Liver (tissue), 3 donors: ENCODE data around the gene ATXN7L1.

Experiments
- CTCF ChIP-seq: fragments of 150-350 bp; IDR thresholded peaks from 2 replicates; pipeline ENCODE4 v1.5.1; 2017; ENCODE audit warnings: improper control_type of control experiment, low read depth, low read length; ENCODE audit not compliant: missing input control
- RXRA ChIP-seq, 2 donors: IDR thresholded peaks; 2 replicates each; pipeline ENCODE4 v1.6.1; 2017 to 2018; ENCODE audit warnings: antibody characterized with exemption in 2 of 2, mild to moderate bottlenecking in 1 of 2
- YY1 ChIP-seq: IDR thresholded peaks from 2 replicates; pipeline ENCODE4 v1.6.1; 2016; ENCODE audit warnings: antibody characterized with exemption, mild to moderate bottlenecking
- donor health status: healthy.
- donor health status: healthy.

- TF ChIP-seq CTCF (no peak), YY1 (no peak), RXRA (IDR thresholded peaks at IDR 0.05) (no peak)
Measured at GRCh38 chr7:105875505-105875904, 894 bp downstream of the ATXN7L1 start.
